ENCODE results near the gene MFRP. TPM values are rescaled to one million over a fixed set of nuclear protein-coding genes. Genes with fewer than 3 reads are reported as not detected.

The MFRP gene
- total RNA-seq, 2 experiments from 2014 or later, result not detected

DNA sequence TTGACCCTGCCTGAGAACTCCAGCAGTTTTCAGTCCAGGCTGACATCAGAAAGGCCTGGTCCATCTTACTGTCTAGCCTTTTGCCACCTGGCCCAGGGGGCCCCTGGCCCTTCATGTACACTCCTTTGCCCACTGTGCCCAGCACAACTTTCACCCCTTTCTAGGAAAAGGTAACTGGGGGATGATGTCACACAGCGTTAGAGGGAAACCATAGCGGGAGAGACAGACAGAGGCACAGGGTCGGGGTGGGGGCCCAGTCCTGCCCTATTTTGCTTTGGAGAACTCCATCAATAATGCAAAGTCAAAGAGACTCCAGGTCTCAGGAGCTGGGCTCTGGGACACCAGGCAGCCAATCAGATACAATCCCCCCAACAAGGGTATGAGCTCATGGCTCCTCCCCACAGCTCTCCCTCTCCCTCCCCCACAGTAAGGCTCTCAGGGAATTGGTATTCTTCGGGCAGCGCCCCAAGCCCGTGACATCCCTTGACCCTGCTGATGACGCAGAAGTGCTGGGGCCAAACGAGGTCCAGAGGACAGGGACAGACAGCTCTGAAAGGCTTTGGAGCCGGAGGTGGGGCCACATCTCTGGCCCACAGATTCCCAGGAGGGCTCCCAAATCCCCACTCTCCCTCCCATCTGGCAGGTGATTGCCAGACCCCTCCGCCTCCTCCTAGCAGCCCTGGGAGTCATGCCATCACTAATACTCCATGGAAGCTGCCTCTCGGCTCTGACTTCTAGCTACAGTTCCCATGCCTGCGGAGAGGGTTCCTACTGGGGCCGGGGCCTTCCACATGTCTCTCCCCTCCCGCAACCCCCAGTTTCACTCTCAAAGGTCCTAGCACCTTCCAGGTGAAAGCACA lies 29.1 kb upstream of the MFRP start:
- Mint-ChIP-seq H3K9me3 (no peaks in the 10 kb centered on the region), H3K27ac (no peak overlapping the region), H3K4me3 (no peak overlapping the region), H3K4me1 (ENCODE audit: low read depth) (peaks cover 7% of the 10 kb centered on the region), H3K36me3 (ENCODE audit: low read depth) (no peaks in the 10 kb centered on the region), H3K27me3 (no peaks in the 10 kb centered on the region)
- DNase-seq (no peak), ATAC-seq (no peak)
- TF ChIP-seq, protein P1, sequence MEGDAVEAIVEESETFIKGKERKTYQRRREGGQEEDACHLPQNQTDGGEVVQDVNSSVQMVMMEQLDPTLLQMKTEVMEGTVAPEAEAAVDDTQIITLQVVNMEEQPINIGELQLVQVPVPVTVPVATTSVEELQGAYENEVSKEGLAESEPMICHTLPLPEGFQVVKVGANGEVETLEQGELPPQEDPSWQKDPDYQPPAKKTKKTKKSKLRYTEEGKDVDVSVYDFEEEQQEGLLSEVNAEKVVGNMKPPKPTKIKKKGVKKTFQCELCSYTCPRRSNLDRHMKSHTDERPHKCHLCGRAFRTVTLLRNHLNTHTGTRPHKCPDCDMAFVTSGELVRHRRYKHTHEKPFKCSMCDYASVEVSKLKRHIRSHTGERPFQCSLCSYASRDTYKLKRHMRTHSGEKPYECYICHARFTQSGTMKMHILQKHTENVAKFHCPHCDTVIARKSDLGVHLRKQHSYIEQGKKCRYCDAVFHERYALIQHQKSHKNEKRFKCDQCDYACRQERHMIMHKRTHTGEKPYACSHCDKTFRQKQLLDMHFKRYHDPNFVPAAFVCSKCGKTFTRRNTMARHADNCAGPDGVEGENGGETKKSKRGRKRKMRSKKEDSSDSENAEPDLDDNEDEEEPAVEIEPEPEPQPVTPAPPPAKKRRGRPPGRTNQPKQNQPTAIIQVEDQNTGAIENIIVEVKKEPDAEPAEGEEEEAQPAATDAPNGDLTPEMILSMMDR (IDR thresholded peaks at IDR 0.05), result no peak
- intact Hi-C loops (cut with micrococcal nuclease), result no loop called here
- ChIA-PET POLR2A (interaction anchor here (1.1 to 1.5 kb wide), 2 partner anchors 19 to 99 kb away, joined by 4 to 5 read pairs; no protein-coding TSS in a partner anchor), CTCF (interaction anchor here (0.8 to 15.0 kb wide), 9 partner anchors 17 to 105 kb away, joined by 3 to 241 read pairs (median 4); no protein-coding TSS in a partner anchor)

DNA sequence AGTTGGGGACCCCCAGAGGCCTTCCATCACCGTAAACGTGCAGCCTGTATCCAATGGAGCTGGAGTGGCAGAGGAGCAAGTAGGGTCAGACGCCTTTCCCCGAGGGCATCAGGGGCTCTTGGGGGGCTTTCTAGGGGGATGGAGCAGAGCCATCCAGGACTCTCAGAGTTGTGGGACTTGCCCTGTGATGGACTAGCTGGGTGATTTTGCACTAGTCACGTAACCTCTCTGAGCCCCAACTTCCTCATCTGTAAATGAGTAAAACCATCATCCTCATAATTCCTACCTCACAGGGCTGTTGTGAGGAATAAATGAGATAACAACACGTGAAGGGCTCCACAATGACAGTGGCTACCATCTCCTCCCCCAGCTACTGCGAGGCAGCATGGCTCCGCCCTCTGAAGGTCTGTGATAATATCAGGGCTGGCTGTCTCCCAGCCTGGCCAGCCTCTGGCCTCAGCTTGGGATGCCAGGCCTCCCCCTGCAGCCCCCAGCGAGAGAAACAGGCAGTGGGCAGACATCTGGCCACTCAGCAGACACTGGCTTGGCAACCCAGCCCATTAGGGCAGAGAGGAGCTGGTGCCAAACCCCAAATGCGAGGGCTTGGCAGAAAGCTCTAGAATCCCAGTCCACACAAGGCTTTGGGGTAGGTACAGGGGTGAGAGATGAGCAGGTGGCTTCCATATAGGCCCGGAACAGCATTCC lies 28.3 kb upstream of the MFRP start:
- Mint-ChIP-seq H3K36me3 (ENCODE audit: low read depth) (no peaks in the 10 kb centered on the region), H3K9me3 (no peaks in the 10 kb centered on the region), H3K27ac (no peak overlapping the region), H3K4me1 (ENCODE audit: low read depth) (peaks cover 7% of the 10 kb centered on the region), H3K27me3 (peaks cover 4% of the 10 kb centered on the region), H3K4me3 (no peak overlapping the region)
- ATAC-seq, result no peak
- ChIA-PET POLR2A (interaction anchor here (0.8 to 1.1 kb wide), 3 partner anchors 10 to 100 kb away, joined by 3 to 4 read pairs (median 3); no protein-coding TSS in a partner anchor), CTCF (interaction anchor here (0.9 to 15.0 kb wide), 13 partner anchors 10 to 135 kb away, joined by 3 to 241 read pairs (median 4); no protein-coding TSS in a partner anchor)
- DNase-seq, result no peak
- TF ChIP-seq, protein P1 (IDR thresholded peaks at IDR 0.05), result no peak
- intact Hi-C loops (cut with micrococcal nuclease), result no loop called here

GRCh38 chr11:119373921-119374631 lies 27.6 kb upstream of the MFRP start:
- intact Hi-C loops (cut with micrococcal nuclease), result no loop called here
- no peaks in the 10 kb centered on the region for H3K36me3 Mint-ChIP-seq (ENCODE audit: low read depth)
- peaks cover 7% of the 10 kb centered on the region for H3K4me1 Mint-ChIP-seq (ENCODE audit: low read depth)
- H3K4me3 Mint-ChIP-seq, result no peak overlapping the region
- ChIA-PET CTCF (interaction anchor here (0.7 to 15.0 kb wide), 13 partner anchors 9 to 136 kb away, joined by 3 to 241 read pairs (median 4); no protein-coding TSS in a partner anchor), POLR2A (interaction anchor here (0.8 to 1.4 kb wide), 3 partner anchors 10 to 16 kb away, joined by 3 to 4 read pairs (median 3); no protein-coding TSS in a partner anchor)
- H3K27ac Mint-ChIP-seq, result no peak overlapping the region
- peak; percentile 56 for DNase-seq
- H3K27me3 Mint-ChIP-seq, result peaks cover 6% of the 10 kb centered on the region
- TF ChIP-seq, protein P1 (IDR thresholded peaks at IDR 0.05), result peak; percentile 91
- H3K9me3 Mint-ChIP-seq, result no peaks in the 10 kb centered on the region
- peak; percentile 75 for ATAC-seq

- H3K9me3 Mint-ChIP-seq, result no peaks in the 10 kb centered on the region
- ChIA-PET POLR2A (interaction anchor here (0.8 to 1.4 kb wide), 2 partner anchors 8 to 11 kb away, joined by 4 read pairs; partner anchors contain the start of gene USP2), CTCF (interaction anchor here (0.7 to 15.0 kb wide), 10 partner anchors 9 to 136 kb away, joined by 3 to 241 read pairs (median 4); partner anchors contain the start of gene C1QTNF5)
- no peak overlapping the region for H3K4me3 Mint-ChIP-seq
- H3K27me3 Mint-ChIP-seq, result peaks cover 6% of the 10 kb centered on the region
- no peaks in the 10 kb centered on the region for H3K36me3 Mint-ChIP-seq (ENCODE audit: low read depth)
- H3K27ac Mint-ChIP-seq, result no peak overlapping the region
- peaks cover 7% of the 10 kb centered on the region for H3K4me1 Mint-ChIP-seq (ENCODE audit: low read depth)
- DNase-seq, result peak; percentile 21
- TF ChIP-seq, protein P1 (IDR thresholded peaks at IDR 0.05), result no peak
- intact Hi-C loops (cut with micrococcal nuclease), result no loop called here
- no peak for ATAC-seq
Measured at GRCh38 chr11:119373059-119373920, 26.8 kb upstream of the MFRP start.

All from activated CD8-positive, alpha-beta T cell treated with anti-CD3 and anti-CD28 coated beads for 36 hours (primary cell).